Tibial artery (tissue), 4 donors: ENCODE results near the gene FAM53C.
"Not testable (repeated sequence)": the region's sequence is repeated elsewhere in the genome, so short reads cannot be mapped to it uniquely, and the experiment has no call there.

ENCODE experiments used
- DNase-seq, 2 donors: peaks; one replicate each; pipeline ENCODE4 v3.0.0-alpha.2; 2019
- H3K27ac ChIP-seq, 2 donors: fragments of 200-600 bp; sonication (generic) in 1 of 2; 1 replicate in 1 of 2; 2 replicates in 1 of 2; pipeline ENCODE4 v1.5.1; 2018 to 2019; ENCODE audit warnings: mild to moderate bottlenecking in 1 of 2
- H3K27me3 ChIP-seq, 2 donors: fragments of 200-600 bp; sonication (generic) in 1 of 2; one replicate each; pipeline versions ENCODE4 v1.5.1 to v1.6.0; 2016 to 2019
- H3K36me3 ChIP-seq, 3 donors: fragments of 200-600 bp; sonication (generic) in 2 of 3; one replicate each; pipeline ENCODE4 v1.5.1; 2016 to 2019; ENCODE audit warnings: mild to moderate bottlenecking in 2 of 3
- H3K4me1 ChIP-seq, 4 donors: fragments of 200-600 bp; sonication (generic) in 2 of 4; 1 replicate in 3 of 4; 2 replicates in 1 of 4; pipeline ENCODE4 v1.5.1; 2016 to 2019
- H3K4me3 ChIP-seq, 2 donors: fragments of 200-600 bp; sonication (generic) in 1 of 2; 1 replicate in 1 of 2; 2 replicates in 1 of 2; pipeline ENCODE4 v1.5.1; 2018 to 2019; ENCODE audit warnings: mild to moderate bottlenecking in 2 of 2
- H3K9me3 ChIP-seq, 3 donors: fragments of 200-600 bp; sonication (generic) in 1 of 3; one replicate each; pipeline ENCODE4 v1.5.1; 2016 to 2019
- intact Hi-C: fragments of 100-400 bp; cut with DNase I; formaldehyde crosslinking; loops from one replicate; pipeline ENCODE4 v1.15.0; 2023; ENCODE audit warnings: low total_unique reads
- TF ChIP-seq, protein P1 (sequence below), 2 experiments: fragments of 200-600 bp in 1 of 2; fragments of 450-650 bp in 1 of 2; IDR thresholded peaks; one replicate each; pipeline ENCODE4 v1.5.1; 2017 to 2019; ENCODE audit warnings: antibody characterized with exemption in 2 of 2, mild to moderate bottlenecking in 1 of 2, moderate library complexity in 1 of 2

The FAM53C gene

DNA sequence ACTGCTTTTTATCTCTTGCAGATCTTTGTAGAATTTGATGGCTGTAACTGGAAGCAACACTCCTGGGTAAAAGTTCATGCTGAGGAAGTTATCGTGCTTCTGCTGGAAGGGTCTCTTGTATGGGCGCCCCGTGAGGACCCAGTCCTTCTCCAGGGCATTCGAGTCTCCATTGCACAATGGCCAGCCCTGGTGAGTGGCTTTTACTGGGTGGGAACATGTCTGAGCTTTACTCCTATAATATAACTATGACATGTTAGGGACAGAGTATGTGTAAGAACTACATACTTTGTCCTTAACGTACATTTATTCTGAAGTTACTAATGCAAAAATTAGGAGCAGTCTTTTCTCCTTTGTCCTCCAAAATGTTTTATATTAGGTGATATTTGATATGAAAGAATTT is 34.6 kb downstream of the FAM53C start:
- H3K36me3 ChIP-seq = peaks cover 30 to 48% (median 36%) of the 10 kb centered on the region in 3 donors
- H3K4me1 ChIP-seq = peaks cover 0 to 42% (median 24%) of the 10 kb centered on the region in 4 donors
- H3K27ac ChIP-seq = no peak overlapping the region
- no peak overlapping the region for H3K4me3 ChIP-seq
- no peak for DNase-seq
- H3K27me3 ChIP-seq = no peaks in the 10 kb centered on the region
- H3K9me3 ChIP-seq = no peaks in the 10 kb centered on the region
- TF ChIP-seq, protein P1, sequence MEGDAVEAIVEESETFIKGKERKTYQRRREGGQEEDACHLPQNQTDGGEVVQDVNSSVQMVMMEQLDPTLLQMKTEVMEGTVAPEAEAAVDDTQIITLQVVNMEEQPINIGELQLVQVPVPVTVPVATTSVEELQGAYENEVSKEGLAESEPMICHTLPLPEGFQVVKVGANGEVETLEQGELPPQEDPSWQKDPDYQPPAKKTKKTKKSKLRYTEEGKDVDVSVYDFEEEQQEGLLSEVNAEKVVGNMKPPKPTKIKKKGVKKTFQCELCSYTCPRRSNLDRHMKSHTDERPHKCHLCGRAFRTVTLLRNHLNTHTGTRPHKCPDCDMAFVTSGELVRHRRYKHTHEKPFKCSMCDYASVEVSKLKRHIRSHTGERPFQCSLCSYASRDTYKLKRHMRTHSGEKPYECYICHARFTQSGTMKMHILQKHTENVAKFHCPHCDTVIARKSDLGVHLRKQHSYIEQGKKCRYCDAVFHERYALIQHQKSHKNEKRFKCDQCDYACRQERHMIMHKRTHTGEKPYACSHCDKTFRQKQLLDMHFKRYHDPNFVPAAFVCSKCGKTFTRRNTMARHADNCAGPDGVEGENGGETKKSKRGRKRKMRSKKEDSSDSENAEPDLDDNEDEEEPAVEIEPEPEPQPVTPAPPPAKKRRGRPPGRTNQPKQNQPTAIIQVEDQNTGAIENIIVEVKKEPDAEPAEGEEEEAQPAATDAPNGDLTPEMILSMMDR (IDR thresholded peaks at IDR 0.05) = no peak
- intact Hi-C loops = no loop called here

DNA sequence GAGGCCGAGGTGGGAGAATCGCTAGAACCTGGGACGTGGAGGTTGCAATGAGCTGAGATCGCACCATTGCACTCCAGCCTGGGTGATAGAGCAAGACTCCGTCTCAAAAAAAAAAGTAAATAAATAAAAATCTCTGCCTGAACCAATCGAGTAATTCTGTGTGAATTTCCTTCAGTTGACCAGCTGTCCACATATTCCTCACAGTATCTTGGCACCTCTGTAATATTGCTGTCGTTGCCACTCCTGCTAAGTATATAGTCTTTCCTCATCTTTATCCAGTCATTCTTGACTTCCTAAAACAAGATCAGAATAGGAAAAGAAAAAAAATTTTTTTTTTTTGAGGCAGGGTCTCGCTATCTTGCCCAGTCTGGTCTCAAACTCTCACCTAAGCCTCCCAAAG is 44.3 kb downstream of the FAM53C start:
- TF ChIP-seq, protein P1 (IDR thresholded peaks at IDR 0.05) = no peak
- H3K4me3 ChIP-seq = no peak overlapping the region
- no peaks in the 10 kb centered on the region for H3K4me1 ChIP-seq
- H3K27me3 ChIP-seq = no peaks in the 10 kb centered on the region
- H3K27ac ChIP-seq = no peak overlapping the region
- peaks cover 87 to 96% (median 88%) of the 10 kb centered on the region in 3 donors for H3K36me3 ChIP-seq
- DNase-seq = no peak
- no peaks in the 10 kb centered on the region for H3K9me3 ChIP-seq
- intact Hi-C loops = no loop called here

DNA sequence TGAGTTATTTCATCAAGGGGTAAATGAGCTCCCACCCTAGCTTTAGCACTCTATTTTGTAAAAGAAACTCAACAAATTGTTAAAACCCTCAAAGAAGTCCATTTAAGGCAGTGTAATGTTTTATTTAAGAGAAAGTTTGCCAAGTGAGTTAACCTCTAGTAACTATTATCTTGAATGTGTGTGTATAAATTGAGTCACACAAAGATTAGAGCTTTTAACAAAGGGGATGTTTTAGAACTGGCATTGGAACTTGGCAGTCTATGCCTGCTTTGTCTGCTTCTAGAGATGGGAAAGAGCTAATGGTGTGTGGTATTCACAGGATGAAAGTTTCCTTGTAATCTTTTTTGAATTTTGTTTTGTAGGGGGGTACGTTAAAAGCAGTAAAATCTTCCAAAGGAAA is 47.6 kb downstream of the FAM53C start:
- H3K9me3 ChIP-seq = no peaks in the 10 kb centered on the region
- H3K36me3 ChIP-seq = peaks cover 70 to 96% (median 71%) of the 10 kb centered on the region in 3 donors
- H3K27ac ChIP-seq = no peak overlapping the region
- no peaks in the 10 kb centered on the region for H3K4me1 ChIP-seq
- DNase-seq = no peak
- TF ChIP-seq, protein P1 (IDR thresholded peaks at IDR 0.05) = no peak
- no peak overlapping the region for H3K4me3 ChIP-seq
- intact Hi-C loops = no loop called here
- no peaks in the 10 kb centered on the region for H3K27me3 ChIP-seq

DNA sequence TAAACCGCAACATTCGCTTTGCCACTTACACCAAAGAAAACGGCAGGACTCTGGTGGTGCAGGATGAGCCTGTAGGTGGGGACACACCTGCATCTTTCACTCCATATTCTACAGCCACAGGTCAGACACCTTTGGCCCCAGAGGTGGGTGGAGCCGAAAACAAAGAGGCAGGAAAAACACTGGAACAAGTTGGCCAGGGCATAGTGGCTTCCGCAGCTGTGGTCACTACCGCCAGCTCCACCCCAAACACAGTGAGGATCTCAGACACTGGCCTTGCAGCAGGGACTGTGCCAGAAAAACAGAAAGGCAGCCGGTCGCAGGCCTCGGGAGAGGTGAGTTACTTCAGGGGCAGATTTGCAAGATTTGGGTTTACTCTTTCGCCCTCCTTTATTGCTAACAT is 48.2 kb downstream of the FAM53C start:
- Histone ChIP-seq H3K9me3 (no peaks in the 10 kb centered on the region), H3K36me3 (peaks cover 70 to 96% (median 71%) of the 10 kb centered on the region in 3 donors), H3K27ac (no peak overlapping the region), H3K27me3 (no peaks in the 10 kb centered on the region), H3K4me3 (no peak overlapping the region), H3K4me1 (peaks cover 0 to 1% (median 0%) of the 10 kb centered on the region in 4 donors)
- intact Hi-C loops = no loop called here
- no peak for DNase-seq
- TF ChIP-seq, protein P1 (IDR thresholded peaks at IDR 0.05) = no peak

DNA sequence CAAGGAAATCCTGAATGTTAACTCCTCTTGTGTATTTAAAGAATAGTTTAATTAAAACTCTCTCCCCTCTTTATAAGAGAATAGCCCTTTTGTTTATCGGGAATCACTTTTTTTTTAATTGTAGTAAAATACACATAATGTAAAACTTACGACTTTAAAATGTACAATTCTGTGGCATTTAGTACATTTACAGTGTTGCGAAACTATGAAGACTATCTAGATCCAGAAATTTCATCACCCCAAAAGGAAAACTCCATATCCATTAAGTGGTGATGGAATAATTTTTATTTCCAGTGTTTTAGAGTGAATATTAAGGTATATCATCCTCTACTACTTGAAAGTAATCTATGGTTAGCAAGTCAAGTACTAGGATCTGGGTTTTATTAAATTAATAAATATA is 51.3 kb downstream of the FAM53C start:
- Histone ChIP-seq H3K27me3 (no peaks in the 10 kb centered on the region), H3K4me3 (no peak overlapping the region), H3K27ac (no peak overlapping the region), H3K9me3 (no peaks in the 10 kb centered on the region), H3K4me1 (peaks cover 0 to 5% (median 0%) of the 10 kb centered on the region in 4 donors), H3K36me3 (peaks cover 72 to 96% (median 73%) of the 10 kb centered on the region in 3 donors)
- intact Hi-C loops = no loop called here
- no peak for DNase-seq
- TF ChIP-seq, protein P1 (IDR thresholded peaks at IDR 0.05) = no peak

DNA sequence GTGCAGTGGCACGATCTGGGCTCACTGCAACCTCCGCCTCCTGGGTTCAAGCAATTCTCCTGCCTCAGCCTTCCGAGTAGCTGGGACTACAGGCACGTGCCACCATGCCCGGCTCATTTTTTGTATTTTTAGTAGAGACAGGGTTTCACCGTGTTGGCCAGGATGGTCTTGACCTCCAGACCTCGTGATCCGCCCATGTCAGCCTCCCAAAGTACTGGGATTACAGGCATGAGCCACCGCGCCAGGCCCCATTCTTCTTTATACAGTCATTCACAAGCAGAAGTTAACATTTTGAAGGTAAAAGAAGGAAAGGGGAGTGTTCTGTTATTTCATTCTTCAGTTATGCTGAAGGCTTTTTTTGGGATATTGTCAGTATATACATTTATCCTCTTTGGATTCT is 51.8 kb downstream of the FAM53C start:
- H3K36me3 ChIP-seq = peaks cover 74 to 95% (median 78%) of the 10 kb centered on the region in 3 donors
- H3K27ac ChIP-seq, H3K4me3 ChIP-seq, intact Hi-C loops, H3K9me3 ChIP-seq, H3K4me1 ChIP-seq, H3K27me3 ChIP-seq, DNase-seq: not testable (repeated sequence)
